T-helper 2 cell treated with Interferon-gamma antibody and Interleukin-4, amounts not matched to agents 5 μg/mL and 100 μg/mL, for 36 hours (primary cell): ENCODE results near the gene PGBD5.
"Not testable (repeated sequence)": the region's sequence is repeated elsewhere in the genome, so short reads cannot be mapped to it uniquely, and the experiment has no call there.

ENCODE experiments used
- DNase-seq: peaks from one replicate; pipeline ENCODE4 v3.0.0; 2021; ENCODE audit warnings: low spot score
- H3K27ac Mint-ChIP-seq: one replicate; pipeline ENCODE4 v1.8.0; 2021; ENCODE audit warnings: mild to moderate bottlenecking, mixed read lengths
- H3K27me3 Mint-ChIP-seq: one replicate; pipeline ENCODE4 v1.8.0; 2021; ENCODE audit warnings: low read depth, mixed read lengths
- H3K36me3 Mint-ChIP-seq: one replicate; pipeline ENCODE4 v1.8.0; 2021; ENCODE audit warnings: low read depth, mixed read lengths
- H3K4me1 Mint-ChIP-seq: one replicate; pipeline ENCODE4 v1.8.0; 2021; ENCODE audit warnings: low read depth, mixed read lengths
- H3K4me3 Mint-ChIP-seq: one replicate; pipeline ENCODE4 v1.8.0; 2022; ENCODE audit warnings: mild to moderate bottlenecking, moderate library complexity, mixed read lengths
- H3K9me3 Mint-ChIP-seq: one replicate; pipeline ENCODE4 v1.8.0; 2021; ENCODE audit warnings: mixed read lengths

Gene PGBD5

DNA sequence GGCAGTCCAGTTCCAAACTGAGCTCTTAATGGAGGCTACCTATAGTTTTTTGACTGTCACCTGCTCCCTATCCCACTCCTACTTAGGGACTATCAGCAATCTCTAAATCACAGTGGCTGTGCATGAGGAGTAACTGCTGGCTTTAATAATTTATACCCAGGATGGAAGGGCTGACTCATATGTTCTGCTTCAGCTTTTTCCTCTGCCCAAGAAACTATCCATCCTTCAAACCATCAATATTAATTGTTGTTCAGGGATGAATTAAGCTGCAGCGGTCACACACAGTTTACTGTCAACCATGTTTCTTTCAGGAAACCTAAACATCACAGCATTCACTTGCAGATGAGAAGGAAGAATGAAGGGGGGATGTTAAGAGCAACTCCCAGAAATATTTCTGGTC, 9.0 kb upstream of the PGBD5 start:
- Mint-ChIP-seq H3K4me3 (no peak overlapping the region), H3K27me3 (no peaks in the 10 kb centered on the region), H3K9me3 (no peaks in the 10 kb centered on the region), H3K4me1 (no peaks in the 10 kb centered on the region), H3K36me3 (no peaks in the 10 kb centered on the region), H3K27ac (no peak overlapping the region)
- DNase-seq: no peak

DNA sequence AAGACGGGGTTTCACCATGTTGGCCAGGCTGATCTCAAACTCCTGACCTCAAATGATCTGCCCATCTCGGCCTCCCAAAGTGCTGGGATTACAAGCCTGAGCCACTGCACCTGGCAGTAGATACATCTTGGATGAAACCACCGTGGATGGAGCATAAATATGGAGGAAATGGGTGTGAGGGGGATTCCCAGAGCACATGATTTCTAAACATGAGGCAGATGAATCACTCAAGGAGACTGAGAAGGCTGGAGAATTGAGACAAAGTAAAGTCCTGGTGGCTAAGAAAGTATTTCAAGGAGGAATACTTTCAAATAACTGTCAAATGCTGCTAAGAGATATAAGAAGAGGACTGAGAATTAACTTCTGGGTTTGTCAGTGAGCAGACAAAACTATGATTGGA, 5.4 kb upstream of the PGBD5 start:
- Mint-ChIP-seq H3K27me3 (peaks cover 24% of the 10 kb centered on the region), H3K4me1 (peaks cover 4% of the 10 kb centered on the region), H3K27ac (no peak overlapping the region), H3K9me3 (no peaks in the 10 kb centered on the region), H3K4me3 (no peak overlapping the region), H3K36me3 (no peaks in the 10 kb centered on the region)
- DNase-seq: no peak

DNA sequence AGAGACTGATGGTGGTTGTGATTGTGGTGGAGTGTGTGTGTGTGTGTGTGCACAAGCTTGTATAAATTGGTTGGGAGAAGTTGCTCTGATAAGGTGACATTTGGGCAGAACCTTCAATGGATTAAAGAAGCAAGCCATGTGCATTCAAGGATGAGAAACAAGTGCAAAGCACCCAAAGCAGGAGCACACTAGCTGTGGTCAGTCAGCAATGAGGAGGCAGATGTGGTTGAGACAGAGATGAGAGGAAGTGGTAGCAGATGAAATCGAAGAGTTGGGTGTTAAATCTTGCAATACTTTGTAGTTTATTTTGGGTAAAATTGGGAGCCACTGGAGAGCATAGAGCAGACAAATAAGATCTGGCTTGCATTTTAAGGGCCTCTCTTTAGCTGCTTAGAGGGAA, 4.4 kb upstream of the PGBD5 start:
- Mint-ChIP-seq H3K9me3 (no peaks in the 10 kb centered on the region), H3K4me1 (peaks cover 4% of the 10 kb centered on the region), H3K27me3 (peaks cover 24% of the 10 kb centered on the region), H3K27ac (no peak overlapping the region), H3K4me3 (no peak overlapping the region), H3K36me3 (no peaks in the 10 kb centered on the region)
- DNase-seq: no peak

DNA sequence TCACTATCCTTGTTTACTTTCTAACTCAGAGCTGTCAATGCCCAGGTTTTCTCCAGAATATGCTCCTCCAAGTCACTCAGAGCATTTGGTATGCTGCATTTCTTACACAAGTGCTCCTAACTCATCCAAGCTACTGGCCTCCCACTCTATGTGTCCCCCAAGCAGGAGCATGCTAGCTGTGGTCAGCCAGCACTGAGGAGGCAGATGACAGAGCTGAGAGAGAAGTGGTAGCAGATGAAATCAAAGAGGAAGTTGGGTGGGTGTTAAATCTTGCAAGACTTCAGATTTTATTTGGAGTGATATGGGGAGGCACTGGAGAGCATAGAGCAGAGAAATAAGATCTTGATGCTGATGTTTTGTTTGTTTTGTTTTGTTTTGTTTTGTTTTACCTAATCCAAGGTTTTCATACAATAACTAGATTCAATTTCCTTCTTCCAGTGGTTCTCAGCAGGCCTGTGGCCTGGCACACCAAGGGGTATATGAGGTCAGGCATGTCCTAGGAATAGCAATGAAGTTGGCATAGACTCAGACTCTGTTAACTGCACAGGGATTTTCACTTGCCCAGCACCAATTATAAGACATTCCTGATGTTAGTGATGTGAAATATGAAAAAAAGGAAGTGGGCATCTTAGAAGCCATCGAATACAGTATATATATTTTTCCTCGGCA, 3.1 kb upstream of the PGBD5 start:
- peaks cover 12% of the 10 kb centered on the region for H3K4me1 Mint-ChIP-seq
- no peak overlapping the region for H3K27ac Mint-ChIP-seq
- H3K36me3 Mint-ChIP-seq: no peaks in the 10 kb centered on the region
- H3K27me3 Mint-ChIP-seq: peaks cover 36% of the 10 kb centered on the region
- no peak overlapping the region for H3K4me3 Mint-ChIP-seq
- DNase-seq: no peak
- H3K9me3 Mint-ChIP-seq: no peaks in the 10 kb centered on the region

DNA sequence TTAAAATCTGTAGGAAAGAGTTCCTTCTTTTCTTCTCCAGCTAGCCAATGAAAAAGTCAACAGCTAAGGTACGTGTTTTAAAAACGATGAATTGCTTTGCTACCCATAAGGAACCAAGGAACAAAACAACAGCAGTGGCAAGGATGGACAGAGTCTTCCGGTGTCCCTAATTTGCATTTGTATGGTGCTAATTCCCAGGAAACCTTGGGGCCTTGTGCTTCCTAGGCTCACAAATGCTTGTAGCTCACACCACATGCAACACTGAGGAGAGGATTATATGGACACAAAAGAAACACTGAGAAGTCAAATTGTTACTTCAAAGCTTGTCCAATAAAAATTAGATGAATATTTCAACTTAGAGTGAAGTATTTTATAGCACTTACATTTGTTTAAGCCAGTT, 1.8 kb upstream of the PGBD5 start:
- Mint-ChIP-seq H3K36me3 (no peaks in the 10 kb centered on the region), H3K27ac (no peak overlapping the region), H3K4me3 (no peak overlapping the region), H3K27me3 (peaks cover 48% of the 10 kb centered on the region), H3K4me1 (peaks cover 12% of the 10 kb centered on the region), H3K9me3 (no peaks in the 10 kb centered on the region)
- DNase-seq: no peak

DNA sequence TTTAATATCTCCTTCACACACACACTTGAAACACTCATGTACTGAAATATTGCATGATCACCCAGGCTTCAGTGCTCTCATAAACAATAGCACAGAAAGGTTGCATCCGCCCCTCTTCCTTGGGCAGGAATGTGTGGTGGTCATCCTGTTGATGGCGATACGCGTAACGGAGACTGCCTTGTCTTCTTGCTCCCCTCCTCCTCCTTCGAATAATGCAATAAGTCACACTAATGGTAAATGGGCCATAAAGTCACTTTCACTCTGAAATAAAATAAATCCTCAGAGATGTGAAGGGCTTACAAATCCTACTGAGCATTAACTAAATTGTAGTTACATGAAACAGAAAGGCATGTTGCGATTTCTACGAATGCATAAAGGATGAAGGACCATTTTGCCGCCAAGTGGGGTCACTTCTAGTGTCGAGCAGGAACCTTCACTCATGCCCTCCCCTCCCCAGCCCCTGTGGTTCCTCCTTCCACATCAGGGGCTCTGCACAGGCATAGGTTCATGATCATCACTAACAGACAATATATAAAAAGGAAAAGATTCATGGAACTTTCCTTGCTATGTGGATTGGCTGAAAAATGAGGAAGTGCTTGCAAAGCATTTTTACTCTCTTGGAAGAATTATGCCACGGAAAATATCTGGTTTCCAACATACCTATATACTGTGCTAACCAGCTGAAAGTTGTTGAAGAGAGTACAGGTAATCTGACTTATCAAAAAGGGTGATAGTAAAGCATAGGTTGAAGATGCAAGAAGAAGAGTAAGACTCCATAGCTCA, 1.2 kb upstream of the PGBD5 start:
- Mint-ChIP-seq H3K27me3 (peaks cover 55% of the 10 kb centered on the region), H3K4me3 (peak overlapping the region; percentile 53), H3K27ac (no peak overlapping the region), H3K4me1 (peaks cover 12% of the 10 kb centered on the region), H3K9me3 (no peaks in the 10 kb centered on the region), H3K36me3 (no peaks in the 10 kb centered on the region)
- no peak for DNase-seq

DNA sequence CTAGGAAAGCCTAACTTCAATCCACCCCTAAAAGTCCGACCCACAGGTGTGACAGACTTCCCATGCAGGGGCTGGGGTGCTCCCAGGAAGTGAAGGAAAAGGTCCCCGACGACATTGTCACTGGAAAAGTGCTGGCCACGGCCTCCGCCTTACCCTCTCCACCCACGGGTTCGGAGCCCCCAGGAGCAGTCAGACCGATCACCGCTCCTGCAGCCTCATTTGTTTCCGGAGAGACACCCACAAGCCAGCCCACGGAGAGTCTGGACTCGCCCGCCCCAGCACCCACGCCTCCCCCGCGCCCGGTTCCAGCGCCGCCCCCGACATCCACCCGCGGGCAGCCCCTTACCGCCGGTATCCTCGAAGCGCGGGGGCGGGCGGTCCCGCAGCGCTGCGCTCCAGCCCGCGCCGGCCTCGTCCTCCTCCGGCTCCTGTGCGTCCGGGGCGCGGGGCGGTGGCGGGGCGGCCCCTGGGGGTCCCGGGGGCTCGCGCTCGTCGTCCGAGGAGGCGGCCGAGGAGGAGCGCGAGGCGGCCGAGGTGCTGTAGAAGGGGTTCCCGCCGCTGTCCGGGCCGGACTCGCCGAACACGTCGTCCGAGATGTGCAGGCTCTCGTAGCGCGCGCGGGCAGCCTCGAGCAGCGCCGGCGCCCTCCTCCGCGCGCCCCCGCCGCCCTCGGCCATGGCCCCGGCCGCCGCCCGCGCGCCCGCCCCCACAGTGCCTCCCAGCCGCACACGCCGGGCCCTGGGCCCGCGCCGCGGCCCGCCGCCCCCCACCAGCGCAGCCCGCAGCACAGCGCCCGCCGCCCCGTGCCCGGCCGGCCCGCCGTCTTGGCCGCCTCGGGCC, 660 bp downstream of the PGBD5 start:
- H3K27ac Mint-ChIP-seq: no peak overlapping the region
- peaks cover 61% of the 10 kb centered on the region for H3K27me3 Mint-ChIP-seq
- H3K36me3 Mint-ChIP-seq: no peaks in the 10 kb centered on the region
- H3K4me3 Mint-ChIP-seq: peak overlapping the region; percentile 60
- peak; percentile 7 for DNase-seq
- H3K4me1 Mint-ChIP-seq: peaks cover 14% of the 10 kb centered on the region
- H3K9me3 Mint-ChIP-seq: no peaks in the 10 kb centered on the region

DNA sequence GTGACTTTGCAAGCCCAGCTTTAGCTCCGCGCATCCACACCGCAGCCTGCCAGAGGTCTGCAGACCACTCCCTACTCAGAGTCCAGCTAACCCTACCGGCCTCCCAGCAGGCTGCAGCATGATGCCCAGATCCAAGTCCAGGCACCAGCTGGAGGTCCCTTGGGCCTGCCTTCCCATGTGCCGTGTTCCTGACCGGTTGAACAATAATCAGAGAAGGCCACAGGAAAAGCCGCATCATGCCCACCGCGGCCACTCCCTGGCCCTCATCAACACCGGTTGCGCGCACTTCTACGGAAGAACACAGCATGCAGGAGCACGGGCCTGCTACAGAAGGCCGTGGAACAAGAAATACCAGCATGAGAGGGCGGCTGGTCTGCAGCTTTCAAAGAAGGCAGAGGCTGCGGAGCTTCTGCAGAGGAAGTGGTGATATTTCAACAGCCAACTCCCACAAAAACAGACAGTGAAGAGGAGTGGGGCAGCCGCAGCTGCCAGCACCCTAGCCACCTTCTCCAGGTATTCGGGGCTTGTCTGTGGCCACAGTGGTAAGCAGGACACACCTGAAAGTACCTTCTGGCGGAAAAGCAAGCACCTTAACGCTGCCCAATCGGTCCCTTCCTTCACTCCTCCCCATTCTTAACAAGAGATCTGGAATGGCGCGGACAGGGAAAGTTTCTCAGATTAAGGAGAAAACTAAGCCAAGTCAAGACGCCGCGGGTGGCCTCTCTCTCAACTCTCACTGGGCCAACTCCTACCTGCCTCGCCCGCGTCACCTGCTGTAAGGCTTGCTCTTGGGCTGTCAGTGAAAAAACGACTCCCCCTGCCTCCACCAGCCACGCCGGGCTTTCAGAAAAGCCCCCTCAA, 1.5 kb downstream of the PGBD5 start:
- Mint-ChIP-seq H3K4me3 (peak overlapping the region; percentile 60), H3K4me1 (peaks cover 14% of the 10 kb centered on the region), H3K36me3 (no peaks in the 10 kb centered on the region), H3K27ac (no peak overlapping the region), H3K9me3 (no peaks in the 10 kb centered on the region), H3K27me3 (peaks cover 62% of the 10 kb centered on the region)
- DNase-seq: no peak

DNA sequence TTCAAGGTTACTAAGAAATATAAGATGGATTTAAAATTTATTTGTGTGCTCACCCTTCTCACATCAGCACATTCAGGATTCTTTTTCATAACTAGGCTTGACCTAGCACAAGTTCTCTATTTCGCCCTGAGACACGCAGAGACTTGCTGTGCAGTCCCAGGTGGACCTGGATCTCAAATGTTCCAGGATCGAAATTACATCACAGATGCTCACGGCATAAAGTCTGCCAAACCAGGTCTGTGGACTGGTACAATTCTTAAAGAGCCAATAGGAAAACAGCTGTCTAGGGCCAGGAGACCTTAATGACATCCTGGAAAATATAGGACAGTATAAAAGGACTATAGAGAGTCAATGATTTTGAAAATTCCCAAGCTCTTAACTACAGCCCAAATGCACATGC, 2.2 kb downstream of the PGBD5 start:
- Mint-ChIP-seq H3K9me3 (no peaks in the 10 kb centered on the region), H3K4me3 (no peak overlapping the region), H3K27me3 (peaks cover 55% of the 10 kb centered on the region)

DNA sequence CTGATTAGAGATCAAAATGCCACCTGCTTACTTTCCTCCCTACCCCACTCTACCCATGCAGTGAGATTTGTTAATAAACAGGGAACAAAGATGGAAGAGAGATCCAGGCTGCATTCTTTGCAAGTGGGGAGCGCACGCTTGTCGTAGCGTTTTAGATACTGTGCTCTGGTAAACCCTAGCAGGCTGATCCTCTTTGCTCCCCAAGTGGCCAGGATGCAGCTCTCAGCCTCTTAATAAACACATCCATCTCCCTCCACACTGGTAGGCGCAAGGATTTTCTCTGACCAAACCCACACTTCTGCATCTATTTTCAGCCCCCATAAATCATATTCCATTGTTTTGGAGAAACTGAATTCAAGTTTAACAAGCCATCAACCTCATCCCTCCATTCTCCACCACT, 2.9 kb downstream of the PGBD5 start:
- peaks cover 14% of the 10 kb centered on the region for H3K4me1 Mint-ChIP-seq
- H3K27ac Mint-ChIP-seq: no peak overlapping the region
- no peaks in the 10 kb centered on the region for H3K36me3 Mint-ChIP-seq
- no peaks in the 10 kb centered on the region for H3K9me3 Mint-ChIP-seq
- DNase-seq: no peak
- H3K4me3 Mint-ChIP-seq: no peak overlapping the region
- peaks cover 53% of the 10 kb centered on the region for H3K27me3 Mint-ChIP-seq

More for the DNA sequence above, 2.2 kb downstream of the PGBD5 start:
- Mint-ChIP-seq H3K36me3 (no peaks in the 10 kb centered on the region), H3K4me1 (peaks cover 14% of the 10 kb centered on the region), H3K27ac (no peak overlapping the region)
- DNase-seq: no peak

DNA sequence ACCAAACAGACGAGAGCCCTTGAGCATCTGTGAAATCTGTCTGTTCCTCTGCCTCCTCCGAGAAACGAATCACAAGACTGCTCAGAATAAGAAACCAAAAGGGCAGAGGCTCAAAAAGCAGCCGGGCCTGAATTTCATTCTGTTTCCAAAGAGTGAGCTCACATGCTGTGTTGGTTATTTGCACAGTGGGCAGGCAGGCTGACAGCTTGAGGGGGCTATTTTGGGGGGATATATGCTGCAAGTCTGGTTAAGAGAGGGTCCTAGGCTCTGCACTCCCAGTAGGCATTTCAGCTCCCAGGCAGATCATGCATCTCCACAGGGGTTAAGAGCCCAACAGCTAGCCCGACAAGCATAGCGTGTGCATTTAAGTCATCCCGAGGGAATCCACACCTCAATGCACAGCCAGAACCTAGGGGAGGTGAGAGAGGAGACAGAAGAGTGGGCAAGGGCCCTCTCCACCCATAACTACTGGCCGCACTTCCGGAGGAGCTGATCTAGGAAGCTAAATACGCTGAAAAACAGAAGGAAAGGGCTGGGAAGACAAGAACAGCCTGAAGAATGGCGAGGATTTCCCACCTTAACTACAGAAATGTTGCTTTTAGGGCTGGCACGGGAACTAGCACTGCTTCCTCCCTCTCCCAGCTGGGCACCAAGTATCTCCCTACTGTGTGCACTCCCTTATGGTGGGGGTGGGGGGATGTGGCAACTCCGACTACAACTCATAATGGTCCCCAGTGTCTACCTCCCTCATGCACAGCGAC, 3.7 kb downstream of the PGBD5 start:
- H3K27ac Mint-ChIP-seq: no peak overlapping the region
- no peaks in the 10 kb centered on the region for H3K36me3 Mint-ChIP-seq
- no peak for DNase-seq
- peaks cover 14% of the 10 kb centered on the region for H3K4me1 Mint-ChIP-seq
- H3K9me3 Mint-ChIP-seq: no peaks in the 10 kb centered on the region
- peaks cover 45% of the 10 kb centered on the region for H3K27me3 Mint-ChIP-seq
- H3K4me3 Mint-ChIP-seq: no peak overlapping the region

DNA sequence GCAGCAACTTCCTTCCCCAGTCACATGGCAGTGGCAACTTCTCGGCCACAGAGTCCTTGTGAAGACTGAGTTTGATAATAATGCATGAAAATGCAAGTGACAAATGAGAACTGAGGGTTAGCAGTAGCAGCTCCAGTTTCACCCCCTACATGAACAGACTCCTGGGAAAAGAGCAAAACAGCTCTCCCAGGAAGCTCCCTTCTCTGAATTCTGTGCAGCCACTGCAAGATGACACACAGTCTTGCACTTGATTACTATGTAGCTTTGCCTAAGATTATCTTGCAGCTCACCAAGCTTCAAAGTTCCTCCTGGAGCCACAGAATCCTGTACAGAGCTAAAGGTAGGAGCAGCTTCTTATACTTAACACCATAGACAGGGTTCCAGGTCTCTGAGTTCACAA, 4.7 kb downstream of the PGBD5 start:
- Mint-ChIP-seq H3K4me3 (no peak overlapping the region), H3K27ac (no peak overlapping the region), H3K27me3 (peaks cover 38% of the 10 kb centered on the region), H3K36me3 (no peaks in the 10 kb centered on the region), H3K9me3 (no peaks in the 10 kb centered on the region), H3K4me1 (peaks cover 11% of the 10 kb centered on the region)
- DNase-seq: no peak

DNA sequence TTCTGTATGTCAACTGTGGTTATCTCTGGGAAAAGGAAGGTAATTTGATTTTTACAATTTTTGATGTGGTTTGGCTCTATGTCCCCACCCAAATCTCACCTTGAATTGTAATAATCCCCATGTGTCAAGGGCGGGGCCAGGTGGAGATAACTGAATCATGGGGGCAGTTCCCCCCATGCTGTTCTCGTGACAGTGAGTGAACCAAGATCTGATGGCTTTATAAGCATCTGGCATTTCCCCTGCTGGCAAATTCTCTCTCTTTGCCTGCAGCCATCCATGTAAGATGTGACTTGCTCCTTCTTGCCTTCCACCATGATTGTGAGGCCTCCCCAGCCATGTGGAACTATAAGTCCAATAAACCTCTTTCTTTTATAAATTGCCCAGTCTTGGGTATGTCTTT, 5.8 kb downstream of the PGBD5 start:
- not testable (repeated sequence) for H3K36me3 Mint-ChIP-seq, H3K9me3 Mint-ChIP-seq, H3K27ac Mint-ChIP-seq, DNase-seq, H3K4me3 Mint-ChIP-seq
- Mint-ChIP-seq H3K27me3 (peaks cover 38% of the 10 kb centered on the region), H3K4me1 (peaks cover 11% of the 10 kb centered on the region)
